HCT116 (cell line): ENCODE results near the gene JOSD1. TPM values are rescaled to one million over a fixed set of nuclear protein-coding genes. Genes with fewer than 3 reads are reported as not detected.

Source experiments
- ATAC-seq: fragments of 200-7000 bp; cut with Tn5 transposase; 2 replicates; pipeline ENCODE4 v1.9.1; 2020; ENCODE audit warnings: mild to moderate bottlenecking, moderate library complexity
- Bru-seq: library from RNA; stranded (reverse); fragments of 400-500 nt; gene quantifications from one replicate; lab custom pipeline; 2021; lab: Mats Ljungman, UMichigan
- BruChase-seq, 2 experiments: library from RNA; stranded (reverse); fragments of 400-500 nt; gene quantifications; one replicate each; lab custom pipeline; 2021; lab: Mats Ljungman, UMichigan
- BruUV-seq: library from RNA; stranded (reverse); fragments of 400-500 nt; replicated peaks from 2 replicates; lab custom pipeline; 2021; lab: Mats Ljungman, UMichigan
- CTCF ChIA-PET: fragments of 300-600 bp; sonication (Branson Sonifier 250); formaldehyde crosslinking; loops from one replicate; lab custom pipeline; 2021; ENCODE audit warnings: antibody characterized with exemption; lab: Charles Lee
- POLR2A ChIA-PET: fragments of 300-600, 350-600 bp; sonication (Branson Sonifier 250); formaldehyde crosslinking; loops from one replicate; lab custom pipeline; 2021; ENCODE audit warnings: antibody characterized with exemption; lab: Charles Lee
- RAD21 ChIA-PET, 2 experiments: fragments of 300-600 bp; sonication (Branson Sonifier 250); formaldehyde crosslinking; loops; one replicate each; lab custom pipeline; 2023; ENCODE audit warnings: low total read pairs in 2 of 2; ENCODE audit not compliant: uncharacterized antibody in 2 of 2, unreplicated experiment in 2 of 2, low non-redundant PET in 1 of 2; lab: Charles Lee
- DNase-seq: peaks from one replicate; pipeline ENCODE4 v3.0.0-alpha.2; 2010; ENCODE audit warnings: low read depth, low spot score
- H2AFZ ChIP-seq: fragments of 200-600 bp; shearing (Covaris generic), sonication (generic); 2 replicates; pipeline ENCODE4 v1.6.1; 2017; ENCODE audit warnings: low read depth, mixed run types, mixed read lengths, antibody characterized with exemption, low read length; ENCODE audit not compliant: poor library complexity, severe bottlenecking
- H3K27ac ChIP-seq: 2 replicates; pipeline ENCODE4 v1.5.1; 2012; ENCODE audit warnings: low read depth, low read length
- H3K27me3 ChIP-seq: fragments of 200-600 bp; sonication (generic); 2 replicates; pipeline ENCODE4 v1.6.1; 2016; ENCODE audit warnings: mixed run types, low read length, mixed read lengths; ENCODE audit not compliant: insufficient read depth
- H3K36me3 ChIP-seq, 2 experiments: fragments of 200-500 bp in 1 of 2; fragments of 200-600 bp in 1 of 2; sonication (Bioruptor generic) in 1 of 2; sonication (generic) in 1 of 2; 2 replicates each; pipeline versions ENCODE4 v1.5.1 to v1.6.1; 2014 to 2016; ENCODE audit warnings: low read length in 2 of 2, inconsistent platforms in 1 of 2, mixed read lengths in 1 of 2, mixed run types in 1 of 2; ENCODE audit not compliant: insufficient read depth in 2 of 2, control insufficient read depth in 1 of 2
- H3K4me1 ChIP-seq, 2 experiments: fragments of 200-600 bp in 1 of 2; sonication (generic) in 1 of 2; 2 replicates each; pipeline versions ENCODE4 v1.5.1 to v1.6.1; 2012 to 2017; ENCODE audit warnings: low read length in 2 of 2, inconsistent platforms in 1 of 2, mild to moderate bottlenecking in 1 of 2, mixed read lengths in 1 of 2, mixed run types in 1 of 2, moderate library complexity in 1 of 2; ENCODE audit not compliant: insufficient read depth in 2 of 2, control insufficient read depth in 1 of 2
- H3K4me2 ChIP-seq: fragments of 200-600 bp; sonication (generic); 2 replicates; pipeline ENCODE4 v1.6.1; 2017; ENCODE audit warnings: mixed run types, low read length, mixed read lengths
- H3K4me3 ChIP-seq, 2 experiments: fragments of 200-600 bp in 1 of 2; sonication (generic) in 1 of 2; replicated peaks in 1 of 2; 2 replicates each; pipeline ENCODE4 v1.5.1; 2011 to 2016; ENCODE audit warnings: low read length in 2 of 2, control low read depth in 1 of 2, low read depth in 1 of 2, mild to moderate bottlenecking in 1 of 2, mixed read lengths in 1 of 2, mixed run types in 1 of 2
- H3K79me2 ChIP-seq: fragments of 200-600 bp; sonication (generic); 2 replicates; pipeline ENCODE4 v1.6.1; 2017; ENCODE audit warnings: mild to moderate bottlenecking, mixed run types, low read length, moderate library complexity, mixed read lengths; ENCODE audit not compliant: insufficient read depth
- H3K9ac ChIP-seq: fragments of 200-600 bp; sonication (generic); 2 replicates; pipeline ENCODE4 v1.6.1; 2016; ENCODE audit warnings: low read length, mixed read lengths
- H3K9me2 ChIP-seq: fragments of 200-600 bp; sonication (generic), shearing (Covaris generic); 2 replicates; pipeline ENCODE4 v1.6.1; 2017; ENCODE audit warnings: mixed run types, mild to moderate bottlenecking, moderate library complexity; ENCODE audit not compliant: insufficient read depth
- H3K9me3 ChIP-seq, 2 experiments: fragments of 200-500 bp in 1 of 2; fragments of 200-600 bp in 1 of 2; sonication (Bioruptor generic) in 1 of 2; sonication (generic) in 1 of 2; 2 replicates each; pipeline ENCODE4 v1.6.1; 2014 to 2017; ENCODE audit warnings: low read length in 2 of 2, mixed read lengths in 2 of 2, inconsistent platforms in 1 of 2, low read depth in 1 of 2, mild to moderate bottlenecking in 1 of 2, mixed run types in 1 of 2, moderate library complexity in 1 of 2; ENCODE audit not compliant: control insufficient read depth in 1 of 2, insufficient read depth in 1 of 2
- H4K20me1 ChIP-seq: fragments of 200-600 bp; sonication (generic), shearing (Covaris generic); 2 replicates; pipeline ENCODE4 v1.6.1; 2017; ENCODE audit warnings: mixed run types, mild to moderate bottlenecking, moderate library complexity; ENCODE audit not compliant: insufficient read depth
- CBX3 ChIP-seq: IDR thresholded peaks from 2 replicates; pipeline ENCODE4 v1.6.1; 2012; ENCODE audit warnings: low read depth
- CEBPB ChIP-seq: IDR thresholded peaks from 2 replicates; pipeline ENCODE4 v1.6.1; 2012; ENCODE audit warnings: low read depth
- EGR1 ChIP-seq: IDR thresholded peaks from 2 replicates; pipeline ENCODE4 v1.6.1; 2012; ENCODE audit warnings: low read depth
- EZH2 ChIP-seq: fragments of 200-600 bp; sonication (generic); IDR thresholded peaks from 2 replicates; pipeline ENCODE4 v1.6.1; 2017; ENCODE audit warnings: antibody characterized with exemption, mixed run types
- EZH2phosphoT487 ChIP-seq: fragments of 200-600 bp; IDR thresholded peaks from 2 replicates; pipeline ENCODE4 v1.6.1; 2018; ENCODE audit warnings: antibody characterized with exemption, borderline replicate concordance
- POLR2A ChIP-seq: IDR thresholded peaks from 2 replicates; pipeline ENCODE4 v1.7.0; 2011; ENCODE audit warnings: borderline replicate concordance; ENCODE audit not compliant: insufficient read depth, insufficient read length; ENCODE audit errors: extremely low read depth
- POLR2AphosphoS5 ChIP-seq: IDR thresholded peaks from 2 replicates; pipeline ENCODE4 v1.6.1; 2011; ENCODE audit warnings: mild to moderate bottlenecking, low read depth, low read length, moderate library complexity
- SIN3A ChIP-seq: IDR thresholded peaks from 2 replicates; pipeline ENCODE4 v1.6.1; 2012; ENCODE audit warnings: low read depth
- SP1 ChIP-seq: IDR thresholded peaks from 2 replicates; pipeline ENCODE4 v1.6.1; 2012; ENCODE audit warnings: low read depth
- TCF7L2 ChIP-seq: IDR thresholded peaks from 2 replicates; pipeline ENCODE4 v1.7.0; 2011; ENCODE audit warnings: borderline replicate concordance, inconsistent platforms; ENCODE audit not compliant: insufficient read depth, insufficient read length; ENCODE audit errors: extremely low read depth
- YY1 ChIP-seq: IDR thresholded peaks from 2 replicates; pipeline ENCODE4 v1.6.1; 2011; ENCODE audit warnings: low read length, low read depth, moderate library complexity, mild to moderate bottlenecking; ENCODE audit not compliant: insufficient replicate concordance; ENCODE audit errors: extremely low read depth
- ZFX ChIP-seq: fragments of 450-650 bp; IDR thresholded peaks from 2 replicates; pipeline ENCODE4 v1.6.1; 2017
- intact Hi-C: fragments of 100-400 bp; cut with micrococcal nuclease; formaldehyde crosslinking; loops from 2 replicates; pipeline ENCODE4 v1.10.0; 2022
- long read RNA-seq: library from polyadenylated mRNA; unstranded; transcript quantifications from one replicate; pipeline ENCODE4 v2.0.0, GENCODE V29; 2021; ENCODE audit not compliant: unreplicated experiment
- polyA plus RNA-seq: library from polyadenylated mRNA; unstranded; fragments of >200 nt; gene quantifications from 2 replicates; pipeline ENCODE4 v1.2.1, GENCODE V29; 2012; ENCODE audit warnings: missing spikeins
- total RNA-seq: library from RNA; stranded (reverse); gene quantifications from one replicate; pipeline ENCODE4 v1.2.1, GENCODE V29; 2021; ENCODE audit not compliant: unreplicated experiment
- TF ChIP-seq, protein P1 (sequence below): IDR thresholded peaks from 2 replicates; pipeline ENCODE4 v1.6.1; 2012

Gene JOSD1
- 67.3 TPM for total RNA-seq
- polyA plus RNA-seq, result 70.4 and 84.2 TPM in 2 replicates
- percentile 95 among the genes with signal in this experiment for Bru-seq, nascent RNA
- BruChase-seq, experiment 1, labeled RNA remaining after a 6-hour chase, result percentile 97 among the genes with signal in this experiment
- BruChase-seq, experiment 2, labeled RNA remaining after a 2-hour chase, result percentile 97 among the genes with signal in this experiment
- long read RNA-seq, transcript JOSD1-207 (2 exons, 467 nt), result major isoform, 132 of 184 reads
- long read RNA-seq, transcript JOSD1-201 (4 exons, 3,648 nt), result minor isoform, 5 of 184 reads
- long read RNA-seq, partial matches to known transcripts, result 2 of 184 reads
- long read RNA-seq, other reads (novel, unspliced or antisense), result 45 of 184 reads

- H3K9me3 ChIP-seq, result no peaks in the 10 kb centered on the region
- peak; percentile 87 for DNase-seq
- H3K9ac ChIP-seq, result peak within 1 kb of the TSS; percentile 98
- H3K4me1 ChIP-seq, result peaks cover 32 to 68% of the 10 kb centered on the region in 2 experiments
- H3K9me2 ChIP-seq, result no peaks in the 10 kb centered on the region
- BruUV-seq, result no TSS peak
- ChIA-PET POLR2A (interaction anchor here (0.7 to 1.7 kb wide), 2 partner anchors 17 to 642 kb away, joined by 4 to 8 read pairs; no protein-coding TSS in a partner anchor), CTCF (no interaction called here), RAD21 (no interaction called here)
- H3K27ac ChIP-seq, result peak within 1 kb of the TSS; percentile 88
- peak within 1 kb of the TSS; percentile 95 for H3K4me2 ChIP-seq
- intact Hi-C loops, result no loop called here
- H3K79me2 ChIP-seq, result peaks cover 47% of the 10 kb centered on the region
- H3K4me3 ChIP-seq, result peak within 1 kb of the TSS; percentile 74 to 90
- no peak within 1 kb of the TSS for H2AFZ ChIP-seq
- ATAC-seq, result peak; percentile 39
- H3K27me3 ChIP-seq, result no peaks in the 10 kb centered on the region
- H3K36me3 ChIP-seq, result peaks cover 0 to 10% of the 10 kb centered on the region in 2 experiments; a peak in 2 of 4 replicates
- TF ChIP-seq EGR1, result peak; percentile 98
- TF ChIP-seq, protein P1, sequence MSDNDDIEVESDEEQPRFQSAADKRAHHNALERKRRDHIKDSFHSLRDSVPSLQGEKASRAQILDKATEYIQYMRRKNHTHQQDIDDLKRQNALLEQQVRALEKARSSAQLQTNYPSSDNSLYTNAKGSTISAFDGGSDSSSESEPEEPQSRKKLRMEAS, result peak; percentile 65
- peak; percentile 42 for TF ChIP-seq TCF7L2
- peak; percentile 56 for TF ChIP-seq SIN3A
- TF ChIP-seq EZH2, result no peak
- TF ChIP-seq SP1, result peak; percentile 70
- TF ChIP-seq EZH2phosphoT487, result no peak
- peak; percentile 9; the same call in 1 of the 2 replicates for TF ChIP-seq CBX3
- peak; percentile 93 for TF ChIP-seq POLR2AphosphoS5
- TF ChIP-seq ZFX, result peak; percentile 92
- peak; percentile 91 for TF ChIP-seq POLR2A
- TF ChIP-seq YY1, result peak; percentile 67
- no peak for TF ChIP-seq CEBPB
- no peaks in the 10 kb centered on the region for H4K20me1 ChIP-seq
Observed at GRCh38 chr22:38700789-38701628, at the start of gene JOSD1. Gene JOSD1 (minus strand): TSS chr22:38700943. CDS start chr22:38699987, 956 bp downstream.
